Globus pallidus (tissue), 1 donor: Measurements from ENCODE around the gene PROX1.
"Not testable (repeated sequence)": the region's sequence is repeated elsewhere in the genome, so short reads cannot be mapped to it uniquely, and the experiment has no call there.

Source experiments
- DNase-seq: peaks from one replicate; pipeline ENCODE4 v3.0.0-alpha.2; 2015; ENCODE audit warnings: low spot score

Gene PROX1

GRCh38 chr1:214071469-214071868, 83.7 kb downstream of the PROX1 start:
- no peak for DNase-seq

- DNase-seq: no peak
Observed at GRCh38 chr1:214072426-214073157, 84.8 kb downstream of the PROX1 start.

GRCh38 chr1:214074477-214074876, 86.7 kb downstream of the PROX1 start:
- no peak for DNase-seq

GRCh38 chr1:214075305-214075998, 87.7 kb downstream of the PROX1 start:
- no peak for DNase-seq

GRCh38 chr1:214075999-214076707, 88.4 kb downstream of the PROX1 start:
- no peak for DNase-seq

GRCh38 chr1:214076708-214077065, 88.9 kb downstream of the PROX1 start:
- DNase-seq: no peak

GRCh38 chr1:214078950-214079349, 91.2 kb downstream of the PROX1 start:
- no peak for DNase-seq

GRCh38 chr1:214085325-214085724, 97.6 kb downstream of the PROX1 start:
- no peak for DNase-seq

- DNase-seq: no peak
Observed at GRCh38 chr1:214086945-214087344, 99.2 kb downstream of the PROX1 start.

- DNase-seq: not testable (repeated sequence)
Observed at GRCh38 chr1:214089003-214089402, 101.2 kb downstream of the PROX1 start.
